GM12873 (cell line): ENCODE measurements around the gene C10orf53.

Source experiments
- CTCF ChIP-seq: IDR thresholded peaks from 2 replicates; pipeline ENCODE4 v1.5.1; 2012; ENCODE audit warnings: low read depth, mild to moderate bottlenecking, moderate library complexity, low read length, control low read depth; ENCODE audit not compliant: insufficient read depth; ENCODE audit errors: missing control alignments

C10orf53 gene, protein sequence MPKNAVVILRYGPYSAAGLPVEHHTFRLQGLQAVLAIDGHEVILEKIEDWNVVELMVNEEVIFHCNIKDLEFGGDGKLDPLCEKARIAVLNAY

GRCh38 chr10:49679480-49679893, at the start of gene C10orf53:
Gene C10orf53, plus strand, starts transcription at chr10:49679651. Its CDS starts 47 bp downstream, at chr10:49679698.
- TF ChIP-seq CTCF: no peak

DNA sequence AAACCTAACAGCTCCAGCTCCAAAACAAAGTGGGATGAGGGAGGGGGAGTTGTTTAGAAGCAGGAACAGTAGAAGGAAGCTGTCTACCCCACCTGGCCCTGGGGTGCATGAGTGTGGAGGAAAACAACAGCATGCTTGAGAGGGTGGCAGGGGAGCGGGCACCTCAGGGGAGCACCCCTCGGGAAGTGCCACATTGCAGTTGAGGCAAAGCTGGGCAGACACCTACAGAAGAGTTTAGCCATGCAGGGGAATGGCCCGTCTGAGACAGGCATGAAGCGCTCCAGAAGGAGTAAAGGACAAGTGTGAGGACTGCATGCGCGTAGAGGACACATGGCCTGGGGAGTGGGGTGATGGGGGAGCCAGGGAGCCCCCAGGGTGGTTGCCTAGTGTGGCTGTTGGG, 47.5 kb upstream of the C10orf53 start:
- TF ChIP-seq CTCF: no peak

GRCh38 chr10:49632406-49633317, 46.8 kb upstream of the C10orf53 start:
- TF ChIP-seq CTCF: no peak

GRCh38 chr10:49633327-49634068, 46.0 kb upstream of the C10orf53 start:
- no peak for TF ChIP-seq CTCF

DNA sequence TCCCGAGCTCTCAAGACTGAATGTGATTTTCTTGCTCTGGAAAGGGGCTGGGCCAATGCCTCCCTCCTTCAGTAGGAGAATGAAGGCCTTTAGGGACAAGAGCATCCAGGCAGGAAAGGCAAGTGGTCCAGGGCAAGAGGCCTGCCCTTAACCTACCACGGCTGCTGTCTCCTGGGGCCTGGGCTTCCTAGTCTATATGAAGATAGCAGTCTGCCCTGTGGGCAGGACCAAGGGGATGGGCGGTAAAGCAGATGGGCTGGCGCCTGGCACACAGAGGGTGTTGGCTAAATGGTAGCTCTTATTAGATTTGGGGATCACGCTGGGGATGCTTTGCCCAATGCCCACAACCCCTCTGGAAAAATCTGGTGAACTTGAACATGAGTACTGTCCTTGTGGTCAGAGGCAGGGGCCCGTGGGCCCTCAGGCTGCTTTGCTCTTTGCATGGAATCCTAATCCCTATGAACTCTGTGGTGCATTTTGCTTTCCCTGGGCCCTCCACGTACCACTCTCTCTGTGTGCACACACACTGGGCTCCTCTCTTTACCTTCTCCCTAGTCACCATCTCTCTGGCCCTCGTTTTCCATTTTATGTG, 45.3 kb upstream of the C10orf53 start:
- no peak for TF ChIP-seq CTCF

DNA sequence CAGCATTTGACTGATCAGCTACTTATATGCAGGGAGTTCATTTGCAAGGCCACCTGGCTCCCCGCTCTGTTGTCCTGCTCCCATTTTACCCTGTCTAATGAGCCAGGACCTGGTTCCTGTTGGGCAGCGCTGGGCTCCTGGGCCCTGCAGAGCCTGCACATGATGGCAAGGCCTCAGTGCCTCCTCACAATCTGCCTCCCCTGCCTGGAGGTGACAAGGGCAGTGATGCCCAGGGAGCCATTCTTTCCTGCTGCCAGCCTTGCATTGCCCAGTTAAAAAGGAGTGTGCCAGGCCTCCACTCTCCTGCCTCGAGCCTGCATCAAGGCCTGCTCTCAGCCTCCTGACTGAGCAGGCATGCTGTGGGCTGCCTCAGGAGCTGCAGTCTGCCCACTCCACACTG, 37.1 kb upstream of the C10orf53 start:
- TF ChIP-seq CTCF: no peak
